Peyer's patch (tissue), 4 donors: ENCODE data around the gene PCNT. TPM values are rescaled to one million over a fixed set of nuclear protein-coding genes. Genes with fewer than 3 reads are reported as not detected.

Experiments
- DNase-seq, 3 donors: peaks; one replicate each; pipeline ENCODE4 v3.0.0-alpha.2; 2017 to 2019
- H3K27ac ChIP-seq, 4 donors: fragments of 200-600 bp; sonication (generic); one replicate each; pipeline ENCODE4 v1.5.1; 2016 to 2019
- H3K27me3 ChIP-seq, 2 donors: fragments of 200-600 bp; sonication (generic); one replicate each; pipeline ENCODE4 v1.5.1; 2019
- H3K36me3 ChIP-seq, 3 donors: fragments of 200-600 bp; sonication (generic); one replicate each; pipeline ENCODE4 v1.5.1; 2016 to 2019
- H3K4me1 ChIP-seq, 4 donors: fragments of 200-600 bp; sonication (generic); one replicate each; pipeline ENCODE4 v1.5.1; 2016 to 2019
- H3K4me3 ChIP-seq, 4 donors: fragments of 200-600 bp; sonication (generic); 1 replicate in 3 of 4; 2 replicates in 1 of 4; pipeline ENCODE4 v1.5.1; 2016 to 2019; ENCODE audit warnings: mild to moderate bottlenecking in 1 of 4
- H3K9me3 ChIP-seq, 4 donors: fragments of 200-600 bp; sonication (generic); one replicate each; pipeline ENCODE4 v1.5.1; 2016 to 2019; ENCODE audit warnings: mild to moderate bottlenecking in 1 of 4
- CTCF ChIP-seq, 6 experiments: fragments of 450-650 bp in 4 of 6; fragments of 200-600 bp in 2 of 6; sonication (generic) in 1 of 6; IDR thresholded peaks; one replicate each; pipeline ENCODE4 v1.5.1; 2017 to 2019; ENCODE audit warnings: antibody characterized with exemption in 6 of 6, mild to moderate bottlenecking in 3 of 6, moderate library complexity in 1 of 6
- POLR2A ChIP-seq, 2 donors: fragments of 450-650 bp; IDR thresholded peaks; one replicate each; pipeline ENCODE4 v1.5.1; 2017; ENCODE audit warnings: antibody characterized with exemption in 2 of 2, mild to moderate bottlenecking in 2 of 2, moderate library complexity in 2 of 2
- total RNA-seq, 4 donors: library from RNA; depleted of rRNA; stranded (reverse); fragments of >200 nt; gene quantifications; one replicate each; pipeline ENCODE4 v1.1.0, GENCODE V29; 2016

Gene PCNT
- total RNA-seq, 4 donors from 2014 or later: 29.2 to 119 (median 59.5) TPM

- Histone ChIP-seq H3K36me3 (peaks cover 0 to 79% (median 0%) of the 10 kb centered on the region in 3 donors), H3K27ac (no peak overlapping the region)
- TF ChIP-seq POLR2A (IDR thresholded peaks at IDR 0.05) (no peak), CTCF (IDR thresholded peaks at IDR 0.05) (no peak)
Measured at GRCh38 chr21:46434322-46434958, 110.5 kb downstream of the PCNT start.

GRCh38 chr21:46435786-46436227 lies 111.9 kb downstream of the PCNT start:
- H3K4me3 ChIP-seq: no peak overlapping the region
- H3K36me3 ChIP-seq: peaks cover 0 to 79% (median 0%) of the 10 kb centered on the region in 3 donors
- DNase-seq: no peak
- H3K27ac ChIP-seq: no peak overlapping the region
- H3K4me1 ChIP-seq: no peaks in the 10 kb centered on the region
- H3K9me3 ChIP-seq: no peaks in the 10 kb centered on the region
- no peak for TF ChIP-seq POLR2A (IDR thresholded peaks at IDR 0.05)
- no peak for TF ChIP-seq CTCF (IDR thresholded peaks at IDR 0.05)
- no peaks in the 10 kb centered on the region for H3K27me3 ChIP-seq

More at GRCh38 chr21:46434322-46434958, 110.5 kb downstream of the PCNT start:
- no peak overlapping the region for H3K4me3 ChIP-seq
- no peaks in the 10 kb centered on the region for H3K4me1 ChIP-seq
- no peak for DNase-seq
- H3K9me3 ChIP-seq: no peaks in the 10 kb centered on the region
- no peaks in the 10 kb centered on the region for H3K27me3 ChIP-seq

GRCh38 chr21:46436621-46437020 lies 112.7 kb downstream of the PCNT start:
- TF ChIP-seq CTCF (IDR thresholded peaks at IDR 0.05) (no peak), POLR2A (IDR thresholded peaks at IDR 0.05) (no peak)

GRCh38 chr21:46437096-46437498 lies 113.1 kb downstream of the PCNT start:
- Histone ChIP-seq H3K4me3 (no peak overlapping the region), H3K9me3 (no peaks in the 10 kb centered on the region), H3K27me3 (no peaks in the 10 kb centered on the region), H3K27ac (no peak overlapping the region), H3K4me1 (no peaks in the 10 kb centered on the region), H3K36me3 (peaks cover 0 to 81% (median 0%) of the 10 kb centered on the region in 3 donors)
- no peak for DNase-seq
- no peak for TF ChIP-seq POLR2A (IDR thresholded peaks at IDR 0.05)
- no peak for TF ChIP-seq CTCF (IDR thresholded peaks at IDR 0.05)

More at GRCh38 chr21:46436621-46437020, 112.7 kb downstream of the PCNT start:
- Histone ChIP-seq H3K27me3 (no peaks in the 10 kb centered on the region), H3K9me3 (no peaks in the 10 kb centered on the region), H3K4me1 (no peaks in the 10 kb centered on the region), H3K4me3 (no peak overlapping the region), H3K27ac (no peak overlapping the region), H3K36me3 (peaks cover 0 to 79% (median 0%) of the 10 kb centered on the region in 3 donors)
- no peak for DNase-seq

GRCh38 chr21:46437511-46437910 lies 113.6 kb downstream of the PCNT start:
- no peak for DNase-seq
- H3K4me3 ChIP-seq: no peak overlapping the region
- H3K27me3 ChIP-seq: no peaks in the 10 kb centered on the region
- no peaks in the 10 kb centered on the region for H3K9me3 ChIP-seq
- TF ChIP-seq POLR2A (IDR thresholded peaks at IDR 0.05) (no peak), CTCF (IDR thresholded peaks at IDR 0.05) (no peak)
- no peak overlapping the region for H3K27ac ChIP-seq
- H3K36me3 ChIP-seq: peaks cover 0 to 81% (median 0%) of the 10 kb centered on the region in 3 donors
- H3K4me1 ChIP-seq: no peaks in the 10 kb centered on the region
